Measurements from ENCODE around the gene SZT2. TPM values are rescaled to one million over a fixed set of nuclear protein-coding genes. Genes with fewer than 3 reads are reported as not detected.
"Not testable (repeated sequence)": the region's sequence is repeated elsewhere in the genome, so short reads cannot be mapped to it uniquely, and the experiment has no call there.

Gene SZT2
- total RNA-seq, 1 donor, result 35.4 TPM

- no peak for DNase-seq (ENCODE audit: low read depth)
- no peak for TF ChIP-seq CTCF (IDR thresholded peaks at IDR 0.05; ENCODE audit: insufficient read depth, low read depth, low read length)
- peak overlapping the region; percentile 75 for H3K4me3 ChIP-seq (ENCODE audit: low read depth, low read length)
Observed at GRCh38 chr1:43367026-43367903, 22.4 kb upstream of the SZT2 start.

GRCh38 chr1:43367904-43368645, 21.6 kb upstream of the SZT2 start, which contains the start of gene ELOVL1:
Gene ELOVL1, minus strand, starts transcription at chr1:43368011. Its CDS starts 2,402 bp downstream, at chr1:43365609.
- DNase-seq (ENCODE audit: low read depth), result peak; percentile 89
- TF ChIP-seq CTCF (IDR thresholded peaks at IDR 0.05; ENCODE audit: insufficient read depth, low read depth, low read length), result peak; percentile 25
- H3K4me3 ChIP-seq (ENCODE audit: low read depth, low read length), result peak within 1 kb of the TSS; percentile 75

- no peak for DNase-seq (ENCODE audit: low read depth)
- TF ChIP-seq CTCF (IDR thresholded peaks at IDR 0.05; ENCODE audit: insufficient read depth, low read depth, low read length), result no peak
- H3K4me3 ChIP-seq (ENCODE audit: low read depth, low read length), result peak overlapping the region; percentile 59
Observed at GRCh38 chr1:43368646-43369020, 21.1 kb upstream of the SZT2 start.

GRCh38 chr1:43369779-43370178, 19.9 kb upstream of the SZT2 start:
- DNase-seq (ENCODE audit: low read depth); H3K4me3 ChIP-seq (ENCODE audit: low read depth, low read length): not testable (repeated sequence)

- H3K4me3 ChIP-seq (ENCODE audit: low read depth, low read length), result no peak overlapping the region
- no peak for DNase-seq (ENCODE audit: low read depth)
- no peak for TF ChIP-seq CTCF (IDR thresholded peaks at IDR 0.05; ENCODE audit: insufficient read depth, low read depth, low read length)
Observed at GRCh38 chr1:43370564-43370963, 19.1 kb upstream of the SZT2 start.

- H3K4me3 ChIP-seq (ENCODE audit: low read depth, low read length), result no peak overlapping the region
- no peak for TF ChIP-seq CTCF (IDR thresholded peaks at IDR 0.05; ENCODE audit: insufficient read depth, low read depth, low read length)
- DNase-seq (ENCODE audit: low read depth), result no peak
Observed at GRCh38 chr1:43372172-43372571, 17.5 kb upstream of the SZT2 start.

Data from fibroblast of villous mesenchyme (primary cell).